Ovary (tissue), 3 donors: Measurements from ENCODE around the gene GATD1.

Source experiments
- POLR2A ChIP-seq: fragments of 450-650 bp; IDR thresholded peaks from one replicate; pipeline ENCODE4 v1.6.1; 2017; ENCODE audit warnings: antibody characterized with exemption, mild to moderate bottlenecking, moderate library complexity
- TF ChIP-seq, protein P1 (sequence below), 3 donors: fragments of 450-650 bp in 2 of 3; fragments of 200-600 bp in 1 of 3; IDR thresholded peaks; one replicate each; pipeline versions ENCODE4 v1.5.1 to v1.8.0; 2016 to 2022; ENCODE audit warnings: antibody characterized with exemption in 3 of 3, mild to moderate bottlenecking in 1 of 3
- donor health status: DM: no; HTN: no; CAD: no.

GRCh38 chr11:723120-723883 lies 54.0 kb downstream of the GATD1 start:
- TF ChIP-seq, protein P1, sequence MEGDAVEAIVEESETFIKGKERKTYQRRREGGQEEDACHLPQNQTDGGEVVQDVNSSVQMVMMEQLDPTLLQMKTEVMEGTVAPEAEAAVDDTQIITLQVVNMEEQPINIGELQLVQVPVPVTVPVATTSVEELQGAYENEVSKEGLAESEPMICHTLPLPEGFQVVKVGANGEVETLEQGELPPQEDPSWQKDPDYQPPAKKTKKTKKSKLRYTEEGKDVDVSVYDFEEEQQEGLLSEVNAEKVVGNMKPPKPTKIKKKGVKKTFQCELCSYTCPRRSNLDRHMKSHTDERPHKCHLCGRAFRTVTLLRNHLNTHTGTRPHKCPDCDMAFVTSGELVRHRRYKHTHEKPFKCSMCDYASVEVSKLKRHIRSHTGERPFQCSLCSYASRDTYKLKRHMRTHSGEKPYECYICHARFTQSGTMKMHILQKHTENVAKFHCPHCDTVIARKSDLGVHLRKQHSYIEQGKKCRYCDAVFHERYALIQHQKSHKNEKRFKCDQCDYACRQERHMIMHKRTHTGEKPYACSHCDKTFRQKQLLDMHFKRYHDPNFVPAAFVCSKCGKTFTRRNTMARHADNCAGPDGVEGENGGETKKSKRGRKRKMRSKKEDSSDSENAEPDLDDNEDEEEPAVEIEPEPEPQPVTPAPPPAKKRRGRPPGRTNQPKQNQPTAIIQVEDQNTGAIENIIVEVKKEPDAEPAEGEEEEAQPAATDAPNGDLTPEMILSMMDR (IDR thresholded peaks at IDR 0.05) = peak in 2 of 3 donors; percentile 27 to 29
- TF ChIP-seq POLR2A = no peak
